A549 (cell line): ENCODE measurements around the gene SMIM10. TPM values are rescaled to one million over a fixed set of nuclear protein-coding genes. Genes with fewer than 3 reads are reported as not detected.
A peak's percentile ranks its signal among the peaks of the same experiment; 100 is the strongest.
"Not testable (repeated sequence)": the region's sequence is repeated elsewhere in the genome, so short reads cannot be mapped to it uniquely, and the experiment has no call there.

Experiments used
- ATAC-seq, 2 experiments: fragments of 200-7000 bp in 1 of 2; fragments of >200 bp in 1 of 2; cut with Nextera tagmentation in 1 of 2; cut with Tn5 transposase in 1 of 2; 3 replicates each; pipeline versions ENCODE4 v1.8.0 to v1.9.1; 2018 to 2020; ENCODE audit warnings: mild to moderate bottlenecking in 1 of 2, moderate library complexity in 1 of 2
- CTCF ChIA-PET: fragments of 300-600 bp; sonication (Branson Sonifier 250); formaldehyde crosslinking; extraction: SDS; loops from one replicate; lab custom pipeline; 2021; ENCODE audit warnings: antibody characterized with exemption, inconsistent platforms; lab: Yijun Ruan, JAX
- POLR2A ChIA-PET: fragments of 350-600 bp; formaldehyde crosslinking; extraction: SDS; loops from one replicate; lab custom pipeline; 2021; ENCODE audit warnings: antibody characterized with exemption, inconsistent platforms; lab: Yijun Ruan, JAX
- DNase-seq, 2 experiments: peaks; one replicate each; pipeline versions ENCODE4 v3.0.0 to v3.0.0-alpha.2; 2011 to 2016; ENCODE audit warnings: low read depth in 1 of 2, low spot score in 1 of 2
- FAIRE-seq: peaks from 2 replicates; lab custom pipeline; 2011; peaks lifted over from hg19 to GRCh38; lab: Jason Lieb, UNC
- H3K27ac ChIP-seq, 2 experiments: fragments of >200 bp; sonication (Bioruptor Twin); formaldehyde crosslinking; 3 replicates each; pipeline ENCODE4 v1.5.1; 2016 to 2017
- H3K4me1 ChIP-seq: fragments of >200 bp; sonication (Bioruptor Twin); formaldehyde crosslinking; 3 replicates; pipeline ENCODE4 v1.6.1; 2016
- H3K4me2 ChIP-seq: fragments of >200 bp; sonication (Bioruptor Twin); formaldehyde crosslinking; 3 replicates; pipeline ENCODE4 v1.6.1; 2016
- H3K4me3 ChIP-seq: fragments of >200 bp; sonication (Bioruptor Twin); formaldehyde crosslinking; 3 replicates; pipeline ENCODE4 v1.5.1; 2016
- H3K9me3 ChIP-seq: fragments of >200 bp; sonication (Bioruptor Twin); formaldehyde crosslinking; 3 replicates; pipeline ENCODE4 v1.6.1; 2016
- BCL3 ChIP-seq: fragments of >200 bp; sonication (Bioruptor Twin); formaldehyde crosslinking; IDR thresholded peaks from 3 replicates; pipeline ENCODE4 v1.6.1; 2016
- FOSL2 ChIP-seq, 2 experiments: fragments of 450-650 bp in 1 of 2; fragments of >200 bp in 1 of 2; sonication (Bioruptor Twin) in 1 of 2; formaldehyde crosslinking; IDR thresholded peaks; 2 replicates each; pipeline versions ENCODE4 v1.5.0 to v1.6.1; 2016 to 2020; ENCODE audit warnings: mild to moderate bottlenecking in 1 of 2, moderate library complexity in 1 of 2
- MAZ ChIP-seq: fragments of 150-350 bp; IDR thresholded peaks from 2 replicates; pipeline ENCODE4 v1.6.1; 2014; ENCODE audit warnings: antibody characterized with exemption, low read depth, low read length, borderline replicate concordance
- PHF8 ChIP-seq: fragments of 200-600 bp; sonication (generic); IDR thresholded peaks from 2 replicates; pipeline ENCODE4 v1.6.1; 2016; ENCODE audit warnings: low read depth, mild to moderate bottlenecking, antibody characterized with exemption, moderate library complexity, borderline replicate concordance
- RAD21 ChIP-seq, 2 experiments: fragments of >200 bp in 1 of 2; sonication (Bioruptor Twin) in 1 of 2; formaldehyde crosslinking in 1 of 2; IDR thresholded peaks in 1 of 2; conservative IDR thresholded peaks in 1 of 2; 2 replicates in 1 of 2; 3 replicates in 1 of 2; pipeline ENCODE4 v1.6.1; 2012 to 2018; ENCODE audit warnings: inconsistent platforms in 1 of 2
- RCOR1 ChIP-seq: fragments of 150-350 bp; IDR thresholded peaks from 2 replicates; pipeline ENCODE4 v1.6.1; 2014; ENCODE audit warnings: antibody characterized with exemption, low read length, low read depth
- WGBS: methylation state at CpG from one replicate; pipeline ENCODE4 v1.1.6; 2017; ENCODE audit errors: missing lambda C conversion rate; 5-methylcytosine and 5-hydroxymethylcytosine counted together
- polyA plus RNA-seq, 4 experiments: library from polyadenylated mRNA; depleted of rRNA in 3 of 4; stranded (reverse); fragments of >200 nt; fragmentation: RNase III in 1 of 4; extraction: RNeasy Plus Mini Kit Qiagen cat#74134 plus additional on column Dnase treatment in 1 of 4; gene quantifications; 2 replicates in 3 of 4; 3 replicates in 1 of 4; pipeline ENCODE4 v1.2.3, GENCODE V29; 2011 to 2017
- TF ChIP-seq, protein P1 (sequence below): fragments of 150-350 bp; IDR thresholded peaks from 2 replicates; pipeline ENCODE4 v1.6.1; 2014; ENCODE audit warnings: low read depth, mild to moderate bottlenecking, low read length
- TF ChIP-seq, protein P2 (sequence below): fragments of 250-450 bp; sonication (Bioruptor Pico); IDR thresholded peaks from 2 replicates; pipeline ENCODE4 v1.5.0; 2021; ENCODE audit warnings: mild to moderate bottlenecking, moderate library complexity, borderline replicate concordance
- TF ChIP-seq, protein P3 (sequence below): fragments of 450-650 bp; IDR thresholded peaks from 2 replicates; pipeline ENCODE4 v1.6.1; 2014; ENCODE audit warnings: antibody characterized with exemption

SMIM10 gene
- polyA plus RNA-seq, 2 of the 4 experiments (the other 2 are of a cell fraction): 0.14 TPM; not detected in 1

GRCh38 chrX:134949271-134949670 is 41.5 kb upstream of the SMIM10 start:
- no peak overlapping the region; the same call in 2 of the 3 replicates for H3K4me3 ChIP-seq
- DNase-seq (peak; percentile 59 to 67), ATAC-seq (peak; percentile 81 to 82), FAIRE-seq (peak; percentile 51)
- H3K4me1 ChIP-seq: peaks cover 35% of the 10 kb centered on the region
- ChIA-PET CTCF (interaction anchor here (0.6 to 1.3 kb wide), 4 partner anchors 16 to 54 kb away, joined by 3 read pairs; no protein-coding TSS in a partner anchor), POLR2A (no interaction called here)
- peak overlapping the region; percentile 74 to 86 for H3K27ac ChIP-seq
- H3K4me2 ChIP-seq: peak overlapping the region; percentile 71
- TF ChIP-seq FOSL2 (IDR thresholded peaks at IDR 0.05) (0 out of 2 replicates have a peak, but pooled peaks have one; percentile 31), FOSL2 (CRISPR knock-in tag; IDR thresholded peaks at IDR 0.05) (peak; percentile 53; the same call in 1 of the 2 replicates), RCOR1 (no peak)
- TF ChIP-seq, protein P1, sequence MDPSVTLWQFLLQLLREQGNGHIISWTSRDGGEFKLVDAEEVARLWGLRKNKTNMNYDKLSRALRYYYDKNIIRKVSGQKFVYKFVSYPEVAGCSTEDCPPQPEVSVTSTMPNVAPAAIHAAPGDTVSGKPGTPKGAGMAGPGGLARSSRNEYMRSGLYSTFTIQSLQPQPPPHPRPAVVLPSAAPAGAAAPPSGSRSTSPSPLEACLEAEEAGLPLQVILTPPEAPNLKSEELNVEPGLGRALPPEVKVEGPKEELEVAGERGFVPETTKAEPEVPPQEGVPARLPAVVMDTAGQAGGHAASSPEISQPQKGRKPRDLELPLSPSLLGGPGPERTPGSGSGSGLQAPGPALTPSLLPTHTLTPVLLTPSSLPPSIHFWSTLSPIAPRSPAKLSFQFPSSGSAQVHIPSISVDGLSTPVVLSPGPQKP: no peak
- H3K9me3 ChIP-seq: no peaks in the 10 kb centered on the region
- WGBS: 11% methylated on average over 3 of the region's 3 CpGs

GRCh38 chrX:134957836-134958235 is 33.0 kb upstream of the SMIM10 start:
- POLR2A ChIA-PET: no interaction called here
- DNase-seq: no peak
- H3K4me1 ChIP-seq: no peaks in the 10 kb centered on the region
- WGBS: 91% methylated on average over 1 of the region's 1 CpG
- no peak overlapping the region for H3K4me3 ChIP-seq
- TF ChIP-seq PHF8 (no peak), RAD21 (conservative IDR thresholded peaks at IDR 0.05 in 1 of 2, IDR thresholded peaks at IDR 0.05 in 1 of 2) (no peak)
- TF ChIP-seq, protein P2, sequence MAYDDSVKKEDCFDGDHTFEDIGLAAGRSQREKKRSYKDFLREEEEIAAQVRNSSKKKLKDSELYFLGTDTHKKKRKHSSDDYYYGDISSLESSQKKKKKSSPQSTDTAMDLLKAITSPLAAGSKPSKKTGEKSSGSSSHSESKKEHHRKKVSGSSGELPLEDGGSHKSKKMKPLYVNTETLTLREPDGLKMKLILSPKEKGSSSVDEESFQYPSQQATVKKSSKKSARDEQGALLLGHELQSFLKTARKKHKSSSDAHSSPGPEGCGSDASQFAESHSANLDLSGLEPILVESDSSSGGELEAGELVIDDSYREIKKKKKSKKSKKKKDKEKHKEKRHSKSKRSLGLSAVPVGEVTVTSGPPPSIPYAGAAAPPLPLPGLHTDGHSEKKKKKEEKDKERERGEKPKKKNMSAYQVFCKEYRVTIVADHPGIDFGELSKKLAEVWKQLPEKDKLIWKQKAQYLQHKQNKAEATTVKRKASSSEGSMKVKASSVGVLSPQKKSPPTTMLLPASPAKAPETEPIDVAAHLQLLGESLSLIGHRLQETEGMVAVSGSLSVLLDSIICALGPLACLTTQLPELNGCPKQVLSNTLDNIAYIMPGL (CRISPR knock-in tag): no peak
- TF ChIP-seq, all 56 proteins: peak for 0
- Histone ChIP-seq H3K27ac (no peak overlapping the region), H3K4me2 (no peak overlapping the region), H3K9me3 (no peaks in the 10 kb centered on the region)
- FAIRE-seq (no peak), ATAC-seq (no peak)
- CTCF ChIA-PET: no interaction called here

DNA sequence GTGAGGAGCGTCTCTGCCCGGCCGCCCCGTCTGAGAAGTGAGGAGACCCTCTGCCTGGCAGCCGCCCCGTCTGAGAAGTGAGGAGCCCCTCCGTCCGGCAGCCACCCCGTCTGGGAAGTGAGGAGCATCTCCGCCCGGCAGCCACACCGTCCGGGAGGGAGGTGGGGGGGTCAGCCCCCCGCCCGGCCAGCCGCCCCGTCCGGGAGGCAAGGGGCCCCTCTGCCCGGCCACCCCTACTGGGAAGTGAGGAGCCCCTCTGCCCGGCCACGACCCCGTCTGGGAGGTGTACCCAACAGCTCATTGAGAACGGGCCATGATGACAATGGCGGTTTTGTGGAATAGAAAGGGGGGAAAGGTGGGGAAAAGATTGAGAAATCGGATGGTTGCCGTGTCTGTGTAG is 30.4 kb upstream of the SMIM10 start:
- H3K4me3 ChIP-seq, ATAC-seq, H3K4me2 ChIP-seq, CTCF ChIA-PET, H3K4me1 ChIP-seq, H3K27ac ChIP-seq, POLR2A ChIA-PET, DNase-seq, H3K9me3 ChIP-seq, FAIRE-seq: not testable (repeated sequence)
- WGBS: 67% methylated on average over 6 of the region's 26 CpGs

GRCh38 chrX:134963041-134963440 is 27.8 kb upstream of the SMIM10 start:
- peaks cover 3% of the 10 kb centered on the region; the same call in 1 of the 3 replicates for H3K4me1 ChIP-seq
- no peak overlapping the region for H3K4me3 ChIP-seq
- no peak overlapping the region for H3K4me2 ChIP-seq
- DNase-seq: no peak
- FAIRE-seq: no peak
- 41% methylated on average over 2 of the region's 2 CpGs for WGBS
- H3K9me3 ChIP-seq: no peaks in the 10 kb centered on the region
- POLR2A ChIA-PET: no interaction called here
- CTCF ChIA-PET: interaction anchor here (1.9 kb wide), 1 partner anchor 37 kb away, joined by 10 read pairs; no protein-coding TSS in a partner anchor
- TF ChIP-seq, protein P3, sequence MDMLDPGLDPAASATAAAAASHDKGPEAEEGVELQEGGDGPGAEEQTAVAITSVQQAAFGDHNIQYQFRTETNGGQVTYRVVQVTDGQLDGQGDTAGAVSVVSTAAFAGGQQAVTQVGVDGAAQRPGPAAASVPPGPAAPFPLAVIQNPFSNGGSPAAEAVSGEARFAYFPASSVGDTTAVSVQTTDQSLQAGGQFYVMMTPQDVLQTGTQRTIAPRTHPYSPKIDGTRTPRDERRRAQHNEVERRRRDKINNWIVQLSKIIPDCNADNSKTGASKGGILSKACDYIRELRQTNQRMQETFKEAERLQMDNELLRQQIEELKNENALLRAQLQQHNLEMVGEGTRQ: no peak
- no peak for TF ChIP-seq BCL3
- TF ChIP-seq MAZ: no peak
- ATAC-seq: no peak
- H3K27ac ChIP-seq: no peak overlapping the region
